H1 (cell line): ENCODE measurements around the gene RAB2B. TPM values are rescaled to one million over a fixed set of nuclear protein-coding genes. Genes with fewer than 3 reads are reported as not detected.

ENCODE experiments used
- CTCF ChIA-PET: fragments of 300-600 bp; sonication (Branson Sonifier 250); formaldehyde crosslinking; loops from one replicate; lab custom pipeline; 2021; ENCODE audit not compliant: partially characterized antibody; lab: Charles Lee
- POLR2A ChIA-PET: fragments of 300-600 bp; sonication (Branson Sonifier 250); formaldehyde crosslinking; loops from one replicate; lab custom pipeline; 2021; ENCODE audit warnings: inconsistent platforms; ENCODE audit not compliant: partially characterized antibody; lab: Charles Lee
- DNase-seq, 2 experiments: peaks; one replicate each; pipeline versions ENCODE4 v3.0.0 to v3.0.0-alpha.2; 2010 to 2022; ENCODE audit warnings: low spot score in 2 of 2, low read depth in 1 of 2, mixed read lengths in 1 of 2
- FAIRE-seq: peaks from 2 replicates; lab custom pipeline; 2011; peaks lifted over from hg19 to GRCh38; lab: Jason Lieb, UNC
- H2AFZ ChIP-seq: 2 replicates; pipeline ENCODE4 v1.8.1; 2012; ENCODE audit warnings: low read length, inconsistent platforms
- H2AK5ac ChIP-seq: 2 replicates; pipeline ENCODE4 v1.6.1; 2013; ENCODE audit warnings: low read depth, low read length
- H2BK120ac ChIP-seq: replicated peaks from 2 replicates; pipeline ENCODE3; 2013; ENCODE audit warnings: low read depth, low read length, inconsistent platforms
- H2BK12ac ChIP-seq: 2 replicates; pipeline ENCODE4 v1.6.1; 2013; ENCODE audit warnings: low read depth, low read length
- H2BK15ac ChIP-seq: 2 replicates; pipeline ENCODE4 v1.6.1; 2013; ENCODE audit warnings: low read length
- H2BK20ac ChIP-seq: 2 replicates; pipeline ENCODE4 v1.6.1; 2013; ENCODE audit warnings: low read length
- H2BK5ac ChIP-seq: 2 replicates; pipeline ENCODE4 v1.6.1; 2013; ENCODE audit warnings: low read depth, low read length
- H3K14ac ChIP-seq: 2 replicates; pipeline ENCODE4 v1.6.1; 2013; ENCODE audit warnings: inconsistent platforms; ENCODE audit not compliant: insufficient read length
- H3K18ac ChIP-seq: 2 replicates; pipeline ENCODE4 v1.6.1; 2013; ENCODE audit warnings: low read length; ENCODE audit errors: extremely low read depth
- H3K23ac ChIP-seq: 2 replicates; pipeline ENCODE4 v1.6.1; 2013; ENCODE audit warnings: inconsistent platforms; ENCODE audit not compliant: insufficient read length
- H3K23me2 ChIP-seq: 2 replicates; pipeline ENCODE4 v1.6.1; 2013; ENCODE audit warnings: low read depth, low read length
- H3K27ac ChIP-seq: 2 replicates; pipeline ENCODE4 v1.6.1; 2011; ENCODE audit warnings: low read depth, low read length, inconsistent platforms
- H3K27me3 ChIP-seq, 4 experiments: replicated peaks in 1 of 4; 1 replicate in 1 of 4; 2 replicates in 3 of 4; pipeline versions ENCODE4 v1.6.1 to v1.8.1; 2011 to 2013; ENCODE audit warnings: low read length in 3 of 4, mild to moderate bottlenecking in 3 of 4, inconsistent platforms in 2 of 4, mixed read lengths in 2 of 4, moderate library complexity in 1 of 4; ENCODE audit not compliant: control insufficient read depth in 3 of 4, insufficient read depth in 3 of 4; ENCODE audit errors: extremely low read depth in 1 of 4
- H3K36me3 ChIP-seq, 4 experiments: 2 replicates each; pipeline versions ENCODE4 v1.6.1 to v1.8.1; 2011 to 2013; ENCODE audit warnings: mild to moderate bottlenecking in 4 of 4, low read length in 3 of 4, moderate library complexity in 2 of 4, control low read depth in 1 of 4, inconsistent platforms in 1 of 4; ENCODE audit not compliant: insufficient read depth in 4 of 4, control insufficient read depth in 2 of 4
- H3K4ac ChIP-seq: replicated peaks from 2 replicates; pipeline ENCODE3; 2013; ENCODE audit warnings: low read length, low read depth, mixed read lengths, inconsistent platforms; ENCODE audit not compliant: insufficient read length
- H3K4me1 ChIP-seq, 4 experiments: replicated peaks in 1 of 4; 1 replicate in 1 of 4; 2 replicates in 3 of 4; pipeline versions ENCODE4 v1.6.1 to v1.8.1; 2011 to 2013; ENCODE audit warnings: low read length in 3 of 4, inconsistent platforms in 2 of 4, mixed read lengths in 1 of 4; ENCODE audit not compliant: insufficient read depth in 4 of 4, control insufficient read depth in 3 of 4
- H3K4me2 ChIP-seq, 2 experiments: 2 replicates each; pipeline versions ENCODE4 v1.6.1 to v1.8.1; 2011 to 2013; ENCODE audit warnings: low read depth in 2 of 2, low read length in 2 of 2, control low read depth in 1 of 2, inconsistent platforms in 1 of 2, mild to moderate bottlenecking in 1 of 2; ENCODE audit not compliant: insufficient read depth in 1 of 2
- H3K4me3 ChIP-seq, 4 experiments: fragments of 200-600, 300-600 bp in 1 of 4; sonication (generic), shearing (Covaris generic), sonication (Bioruptor Twin) in 1 of 4; 2 replicates each; pipeline versions ENCODE4 v1.5.1 to v1.8.1; 2011 to 2016; ENCODE audit warnings: low read length in 4 of 4, low read depth in 3 of 4, control low read depth in 2 of 4, inconsistent platforms in 2 of 4, mild to moderate bottlenecking in 2 of 4, mixed read lengths in 1 of 4, moderate library complexity in 1 of 4; ENCODE audit not compliant: insufficient read depth in 2 of 4; ENCODE audit errors: extremely low read depth in 1 of 4
- H3K56ac ChIP-seq: replicated peaks from 2 replicates; pipeline ENCODE3; 2013; ENCODE audit warnings: low read depth, mild to moderate bottlenecking, mixed read lengths, low read length, inconsistent platforms; ENCODE audit not compliant: insufficient read length
- H3K79me1 ChIP-seq: 2 replicates; pipeline ENCODE4 v1.6.1; 2013; ENCODE audit warnings: low read depth, low read length, control low read depth
- H3K79me2 ChIP-seq, 2 experiments: 2 replicates each; pipeline versions ENCODE4 v1.6.1 to v1.8.1; 2012 to 2013; ENCODE audit warnings: low read length in 2 of 2, mild to moderate bottlenecking in 2 of 2, inconsistent platforms in 1 of 2; ENCODE audit not compliant: insufficient read depth in 2 of 2, control insufficient read depth in 1 of 2
- H3K9ac ChIP-seq, 4 experiments: replicated peaks in 1 of 4; 1 replicate in 1 of 4; 2 replicates in 3 of 4; pipeline versions ENCODE4 v1.6.1 to v1.8.1; 2011 to 2013; ENCODE audit warnings: low read depth in 3 of 4, low read length in 3 of 4, control low read depth in 2 of 4, mild to moderate bottlenecking in 2 of 4, moderate library complexity in 2 of 4, inconsistent platforms in 1 of 4; ENCODE audit errors: extremely low read depth in 1 of 4
- H3K9me3 ChIP-seq, 2 experiments: 2 replicates each; pipeline versions ENCODE4 v1.6.1 to v1.8.1; 2012 to 2013; ENCODE audit warnings: mild to moderate bottlenecking in 2 of 2, moderate library complexity in 2 of 2, control low read depth in 1 of 2, inconsistent platforms in 1 of 2, low read depth in 1 of 2, low read length in 1 of 2, mixed read lengths in 1 of 2; ENCODE audit not compliant: insufficient read depth in 2 of 2
- H4K20me1 ChIP-seq, 2 experiments: replicated peaks in 1 of 2; 2 replicates each; pipeline versions ENCODE3 to v1.8.1; 2011 to 2013; ENCODE audit warnings: inconsistent platforms in 2 of 2, low read length in 2 of 2, mild to moderate bottlenecking in 1 of 2; ENCODE audit not compliant: insufficient read depth in 2 of 2, control insufficient read depth in 1 of 2
- H4K5ac ChIP-seq: 2 replicates; pipeline ENCODE4 v1.6.1; 2013; ENCODE audit warnings: low read length, low read depth, mixed read lengths, inconsistent platforms; ENCODE audit not compliant: insufficient read length
- H4K8ac ChIP-seq: 2 replicates; pipeline ENCODE4 v1.8.0; 2013; ENCODE audit warnings: mild to moderate bottlenecking, moderate library complexity, low read length, inconsistent platforms; ENCODE audit not compliant: insufficient read depth; ENCODE audit errors: extremely low read depth
- H4K91ac ChIP-seq: replicated peaks from 2 replicates; pipeline ENCODE3; 2013; ENCODE audit warnings: low read length, mixed read lengths, inconsistent platforms; ENCODE audit not compliant: insufficient read length
- E2F6 ChIP-seq: IDR thresholded peaks from 2 replicates; pipeline ENCODE4 v1.6.1; 2012; ENCODE audit warnings: inconsistent platforms
- HDAC6 ChIP-seq: IDR thresholded peaks from one replicate; pipeline ENCODE4 v1.7.1; 2012; ENCODE audit warnings: low read depth, mild to moderate bottlenecking, inconsistent platforms, low read length, moderate library complexity
- KDM4A ChIP-seq: IDR thresholded peaks from one replicate; pipeline ENCODE4 v1.7.1; 2012; ENCODE audit warnings: low read depth, mild to moderate bottlenecking, moderate library complexity, low read length, inconsistent platforms; ENCODE audit not compliant: severe bottlenecking
- POLR2AphosphoS5 ChIP-seq: IDR thresholded peaks from 2 replicates; pipeline ENCODE4 v1.6.1; 2011; ENCODE audit warnings: low read depth, low read length
- SIN3A ChIP-seq, 2 experiments: IDR thresholded peaks in 1 of 2; conservative IDR thresholded peaks in 1 of 2; 2 replicates each; pipeline ENCODE4 v1.6.1; 2011 to 2012; ENCODE audit warnings: low read length in 2 of 2, improper control_type of control experiment in 1 of 2, low read depth in 1 of 2, mild to moderate bottlenecking in 1 of 2
- SIRT6 ChIP-seq: IDR thresholded peaks from one replicate; pipeline ENCODE4 v1.7.1; 2012; ENCODE audit warnings: low read length, inconsistent platforms
- SP1 ChIP-seq: IDR thresholded peaks from 2 replicates; pipeline ENCODE4 v1.6.1; 2011; ENCODE audit warnings: low read depth, low read length
- TCF12 ChIP-seq: IDR thresholded peaks from 2 replicates; pipeline ENCODE4 v1.6.1; 2011; ENCODE audit warnings: low read depth, mild to moderate bottlenecking, low read length
- WGBS, 2 experiments: shearing (Covaris generic) in 1 of 2; methylation state at CpG; one replicate each; pipeline versions ENCODE4 v1.1.6 to v1.1.7; 2013 to 2015; ENCODE audit warnings: low lambda C conversion rate in 2 of 2, mixed read lengths in 2 of 2, inconsistent platforms in 1 of 2, low coverage in 1 of 2, missing lambda C conversion rate in 1 of 2; ENCODE audit not compliant: insufficient replicate concordance in 2 of 2, insufficient coverage in 1 of 2, insufficient read length in 1 of 2; ENCODE audit errors: extremely low coverage in 1 of 2, missing lambda C conversion rate in 1 of 2; 5-methylcytosine and 5-hydroxymethylcytosine counted together
- polyA plus RNA-seq, 7 experiments: library from polyadenylated mRNA; depleted of rRNA in 3 of 7; stranded (reverse) in 5 of 7; unstranded in 2 of 7; fragments of >200 nt in 5 of 7; fragments of 200-250 nt in 2 of 7; gene quantifications; 1 replicate in 5 of 7; 2 replicates in 1 of 7; 4 replicates in 1 of 7; pipeline versions ENCODE4 v1.2.1 to v1.2.3, GENCODE V29; 2011 to 2013; ENCODE audit warnings: missing spikeins in 2 of 7, mixed read lengths in 2 of 7
- total RNA-seq: library from RNA; stranded (reverse); fragmentation: NEBNext Ultra II Directional; extraction: Animal tissue kit (Norgen Biotek cat#: 25700); gene quantifications from 2 replicates; pipeline ENCODE4 v1.2.1, GENCODE V29; 2021

Gene RAB2B
- total and polyA plus RNA-seq, 2 of the 8 experiments (the other 6 are each of a cell fraction or from before 2014, with no cell fraction given): 23.4 to 26.1 TPM

GRCh38 chr14:21525571-21525961 lies 48.8 kb upstream of the RAB2B start:
- Histone ChIP-seq H3K23me2 (peaks cover 14% of the 10 kb centered on the region), H3K14ac (peak overlapping the region; percentile 34), H4K5ac (peak overlapping the region; percentile 97), H2BK120ac (peak overlapping the region; percentile 51), H4K20me1 (peaks cover 3 to 30% of the 10 kb centered on the region in 2 experiments), H3K36me3 (peaks cover 24 to 68% (median 38%) of the 10 kb centered on the region in 4 experiments), H3K79me2 (peaks cover 13 to 74% of the 10 kb centered on the region in 2 experiments), H3K23ac (no peak overlapping the region), H3K4me2 (peak overlapping the region; percentile 73 to 81), H3K4me3 (peak overlapping the region; percentile 50 to 82 (median 68)), H2BK20ac (peak overlapping the region; percentile 73; the same call in 1 of the 2 replicates), H2AK5ac (peak overlapping the region; percentile 70; the same call in 1 of the 2 replicates), H2BK12ac (peak overlapping the region; percentile 92; the same call in 1 of the 2 replicates), H3K18ac (peak overlapping the region; percentile 99), H3K9me3 (no peaks in the 10 kb centered on the region), H3K9ac (peak overlapping the region; percentile 46 to 83 (median 76)), H4K8ac (peak overlapping the region; percentile 79), H2BK5ac (peak overlapping the region; percentile 91), H2BK15ac (peak overlapping the region; percentile 62; the same call in 1 of the 2 replicates), H3K27me3 (no peaks in the 10 kb centered on the region), H3K79me1 (peaks cover 25% of the 10 kb centered on the region), H2AFZ (no peak overlapping the region), H3K4me1 (peaks cover 13 to 67% (median 41%) of the 10 kb centered on the region in 4 experiments), H3K27ac (peak overlapping the region; percentile 80), H3K56ac (peak overlapping the region; percentile 12), H3K4ac (peak overlapping the region; percentile 75), H4K91ac (peak overlapping the region; percentile 96)
- 36% methylated on average over 8 of the region's 12 CpGs; no CpG with 5 or more reads in 1 of the 2 experiments for WGBS, 2 experiments
- ChIA-PET POLR2A (interaction anchor here (0.9 to 32.5 kb wide), 17 partner anchors 7 to 217 kb away, joined by 3 to 769 read pairs (median 10); partner anchors contain the start of genes METTL3, RAB2B, SALL2 and TOX4), CTCF (interaction anchor here (0.7 to 7.6 kb wide), 12 partner anchors 9 to 48 kb away, joined by 3 to 59 read pairs (median 6); partner anchors contain the start of genes METTL3, RAB2B and TOX4)
- TF ChIP-seq TCF12 (no peak), HDAC6 (no peak), KDM4A (no peak), SP1 (no peak), SIN3A (conservative IDR thresholded peaks at IDR 0.05 in 1 of 2, IDR thresholded peaks at IDR 0.05 in 1 of 2; ENCODE audit: low read depth in 1 of 2, low read length in 2 of 2) (no peak; a peak in 1 of 4 replicates), POLR2AphosphoS5 (0 out of 2 replicates have a peak, but pooled peaks have one; percentile 14), E2F6 (no peak), SIRT6 (no peak)
- DNase-seq (no peak), FAIRE-seq (no peak)
